ENCODE data around the gene ARHGAP28.
"Not testable (repeated sequence)": the region's sequence is repeated elsewhere in the genome, so short reads cannot be mapped to it uniquely, and the experiment has no call there.

The ARHGAP28 gene

GRCh38 chr18:6816154-6816553 is 86.6 kb downstream of the ARHGAP28 start:
- H3K9me3 ChIP-seq (ENCODE audit: control insufficient read depth, insufficient read depth, low read length), result no peaks in the 10 kb centered on the region
- no peak overlapping the region for H3K9ac ChIP-seq (ENCODE audit: low read depth, low read length)
- H3K4me1 ChIP-seq (ENCODE audit: control insufficient read depth, insufficient read depth, low read length), result peaks cover 12% of the 10 kb centered on the region
- no peak overlapping the region for H3K27ac ChIP-seq (ENCODE audit: low read depth, low read length)
- H3K27me3 ChIP-seq (ENCODE audit: control insufficient read depth, insufficient read depth, low read length), result no peaks in the 10 kb centered on the region
- no peaks in the 10 kb centered on the region for H3K36me3 ChIP-seq (ENCODE audit: control insufficient read depth, insufficient read depth, low read length)
- H3K4me3 ChIP-seq (ENCODE audit: low read depth, low read length), result no peak overlapping the region

GRCh38 chr18:6819332-6819731 is 89.8 kb downstream of the ARHGAP28 start:
- H3K4me1 ChIP-seq (ENCODE audit: control insufficient read depth, insufficient read depth, low read length), result no peaks in the 10 kb centered on the region
- no peaks in the 10 kb centered on the region for H3K9me3 ChIP-seq (ENCODE audit: control insufficient read depth, insufficient read depth, low read length)
- H3K27me3 ChIP-seq (ENCODE audit: control insufficient read depth, insufficient read depth, low read length), result no peaks in the 10 kb centered on the region
- H3K4me3 ChIP-seq (ENCODE audit: low read depth, low read length), result no peak overlapping the region
- no peak overlapping the region for H3K9ac ChIP-seq (ENCODE audit: low read depth, low read length)
- H3K36me3 ChIP-seq (ENCODE audit: control insufficient read depth, insufficient read depth, low read length), result no peaks in the 10 kb centered on the region
- H3K27ac ChIP-seq (ENCODE audit: low read depth, low read length), result no peak overlapping the region

DNA sequence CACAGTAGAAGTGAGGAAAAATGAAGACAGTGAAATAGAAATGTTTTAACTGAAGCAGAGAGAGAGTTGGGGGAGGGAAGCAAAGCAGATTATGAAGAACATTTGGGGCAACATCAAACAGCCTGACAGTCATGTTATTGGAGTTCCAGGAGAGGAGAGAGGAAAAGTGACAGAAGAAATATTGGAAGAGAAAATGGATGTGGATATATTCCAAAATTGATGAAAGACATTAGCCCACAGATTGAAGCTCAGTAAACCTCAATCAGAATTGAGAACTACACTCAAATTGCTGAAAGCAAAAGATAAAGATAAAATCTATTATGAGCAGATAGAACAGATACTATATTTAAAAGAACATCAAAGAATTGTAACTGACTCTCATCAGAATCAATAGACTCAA is 90.8 kb downstream of the ARHGAP28 start:
- Histone ChIP-seq H3K4me1 (ENCODE audit: control insufficient read depth, insufficient read depth, low read length) (no peaks in the 10 kb centered on the region), H3K9me3 (ENCODE audit: control insufficient read depth, insufficient read depth, low read length) (no peaks in the 10 kb centered on the region), H3K27me3 (ENCODE audit: control insufficient read depth, insufficient read depth, low read length) (no peaks in the 10 kb centered on the region), H3K9ac (ENCODE audit: low read depth, low read length) (no peak overlapping the region), H3K4me3 (ENCODE audit: low read depth, low read length) (no peak overlapping the region), H3K36me3 (ENCODE audit: control insufficient read depth, insufficient read depth, low read length) (no peaks in the 10 kb centered on the region), H3K27ac (ENCODE audit: low read depth, low read length) (no peak overlapping the region)

DNA sequence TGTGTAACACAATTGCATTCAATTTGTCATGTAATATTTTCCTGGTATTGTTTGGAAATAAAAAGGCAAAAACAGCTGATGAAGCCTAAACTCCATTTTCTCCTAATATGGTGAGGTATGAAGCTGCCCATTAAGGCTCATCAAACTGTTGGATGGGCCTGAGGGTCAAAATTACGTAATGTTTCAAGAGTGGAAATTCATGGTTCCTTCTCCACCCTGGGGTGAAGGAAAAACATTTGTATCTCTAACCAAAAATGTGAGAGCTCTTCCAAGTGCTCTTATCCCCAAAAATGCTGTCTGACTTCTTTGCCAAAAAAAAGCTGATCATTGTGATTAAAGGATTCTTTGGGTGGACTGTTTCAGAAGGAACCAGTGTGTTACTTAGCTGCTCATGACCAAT is 91.8 kb downstream of the ARHGAP28 start:
- Histone ChIP-seq H3K36me3 (ENCODE audit: control insufficient read depth, insufficient read depth, low read length) (0 out of 2 replicates have a peak, but pooled peaks cover 2% of the 10 kb centered on the region), H3K9ac (ENCODE audit: low read depth, low read length) (no peak overlapping the region), H3K4me1 (ENCODE audit: control insufficient read depth, insufficient read depth, low read length) (no peaks in the 10 kb centered on the region), H3K4me3 (ENCODE audit: low read depth, low read length) (no peak overlapping the region), H3K27ac (ENCODE audit: low read depth, low read length) (no peak overlapping the region), H3K27me3 (ENCODE audit: control insufficient read depth, insufficient read depth, low read length) (no peaks in the 10 kb centered on the region), H3K9me3 (ENCODE audit: control insufficient read depth, insufficient read depth, low read length) (no peaks in the 10 kb centered on the region)

GRCh38 chr18:6827161-6827560 is 97.6 kb downstream of the ARHGAP28 start:
- H3K4me1 ChIP-seq (ENCODE audit: control insufficient read depth, insufficient read depth, low read length); H3K27ac ChIP-seq (ENCODE audit: low read depth, low read length); H3K9me3 ChIP-seq (ENCODE audit: control insufficient read depth, insufficient read depth, low read length); H3K4me3 ChIP-seq (ENCODE audit: low read depth, low read length); H3K27me3 ChIP-seq (ENCODE audit: control insufficient read depth, insufficient read depth, low read length); H3K9ac ChIP-seq (ENCODE audit: low read depth, low read length); H3K36me3 ChIP-seq (ENCODE audit: control insufficient read depth, insufficient read depth, low read length): not testable (repeated sequence)

GRCh38 chr18:6827566-6827965 is 98.0 kb downstream of the ARHGAP28 start:
- not testable (repeated sequence) for H3K9me3 ChIP-seq (ENCODE audit: control insufficient read depth, insufficient read depth, low read length); H3K27ac ChIP-seq (ENCODE audit: low read depth, low read length); H3K36me3 ChIP-seq (ENCODE audit: control insufficient read depth, insufficient read depth, low read length); H3K4me1 ChIP-seq (ENCODE audit: control insufficient read depth, insufficient read depth, low read length); H3K9ac ChIP-seq (ENCODE audit: low read depth, low read length); H3K4me3 ChIP-seq (ENCODE audit: low read depth, low read length); H3K27me3 ChIP-seq (ENCODE audit: control insufficient read depth, insufficient read depth, low read length)

GRCh38 chr18:6830916-6831315 is 101.4 kb downstream of the ARHGAP28 start:
- no peak overlapping the region for H3K4me3 ChIP-seq (ENCODE audit: low read depth, low read length)
- H3K4me1 ChIP-seq (ENCODE audit: control insufficient read depth, insufficient read depth, low read length), result no peaks in the 10 kb centered on the region
- H3K27me3 ChIP-seq (ENCODE audit: control insufficient read depth, insufficient read depth, low read length), result no peaks in the 10 kb centered on the region
- H3K9me3 ChIP-seq (ENCODE audit: control insufficient read depth, insufficient read depth, low read length), result no peaks in the 10 kb centered on the region
- H3K27ac ChIP-seq (ENCODE audit: low read depth, low read length), result no peak overlapping the region
- no peak overlapping the region for H3K9ac ChIP-seq (ENCODE audit: low read depth, low read length)
- H3K36me3 ChIP-seq (ENCODE audit: control insufficient read depth, insufficient read depth, low read length), result no peaks in the 10 kb centered on the region

DNA sequence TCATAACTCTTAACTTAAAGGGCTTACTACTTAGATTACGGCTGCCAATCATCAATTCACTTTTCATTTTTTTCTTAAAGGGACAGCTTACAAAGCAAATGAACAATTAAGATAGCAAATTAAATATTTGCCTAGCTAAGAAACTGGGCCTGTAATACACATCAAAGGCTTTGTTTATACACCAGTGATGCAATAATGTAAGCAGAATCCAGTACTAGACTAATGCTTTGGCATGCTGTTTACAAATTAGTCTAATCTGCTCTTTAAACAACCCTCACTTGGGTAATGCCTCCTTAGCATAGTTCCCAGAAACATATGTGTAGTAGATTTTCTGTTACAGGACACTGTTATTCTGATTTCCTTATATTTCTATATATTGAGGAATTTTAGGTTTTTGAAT is 105.8 kb downstream of the ARHGAP28 start:
- no peak overlapping the region for H3K27ac ChIP-seq (ENCODE audit: low read depth, low read length)
- H3K4me3 ChIP-seq (ENCODE audit: low read depth, low read length), result no peak overlapping the region
- no peaks in the 10 kb centered on the region for H3K27me3 ChIP-seq (ENCODE audit: control insufficient read depth, insufficient read depth, low read length)
- no peak overlapping the region for H3K9ac ChIP-seq (ENCODE audit: low read depth, low read length)
- H3K36me3 ChIP-seq (ENCODE audit: control insufficient read depth, insufficient read depth, low read length), result no peaks in the 10 kb centered on the region
- H3K9me3 ChIP-seq (ENCODE audit: control insufficient read depth, insufficient read depth, low read length), result no peaks in the 10 kb centered on the region
- H3K4me1 ChIP-seq (ENCODE audit: control insufficient read depth, insufficient read depth, low read length), result no peaks in the 10 kb centered on the region

DNA sequence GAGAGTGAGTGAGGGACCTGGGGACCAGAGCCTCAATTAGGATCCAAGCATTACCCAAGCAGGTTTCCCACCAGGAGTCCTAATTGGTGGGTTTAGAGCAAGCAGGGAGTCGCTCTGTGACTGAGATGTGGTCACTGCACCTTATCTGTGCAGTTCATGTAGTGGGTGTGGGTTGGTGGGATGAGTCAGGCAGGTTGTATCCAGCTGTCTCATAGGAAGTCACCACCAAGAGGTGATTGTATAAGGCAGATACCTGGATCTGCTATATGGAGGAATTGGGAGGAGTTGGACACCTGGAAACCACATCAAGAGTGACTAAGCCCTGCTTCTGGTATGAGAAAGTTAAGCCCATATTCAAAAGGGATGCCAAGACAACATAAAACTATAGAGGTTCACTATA is 106.8 kb downstream of the ARHGAP28 start:
- H3K27ac ChIP-seq (ENCODE audit: low read depth, low read length), result no peak overlapping the region

GRCh38 chr18:6837904-6838303 is 108.4 kb downstream of the ARHGAP28 start:
- Histone ChIP-seq H3K9ac (ENCODE audit: low read depth, low read length) (no peak overlapping the region), H3K4me3 (ENCODE audit: low read depth, low read length) (no peak overlapping the region), H3K27me3 (ENCODE audit: control insufficient read depth, insufficient read depth, low read length) (no peaks in the 10 kb centered on the region), H3K36me3 (ENCODE audit: control insufficient read depth, insufficient read depth, low read length) (no peaks in the 10 kb centered on the region), H3K4me1 (ENCODE audit: control insufficient read depth, insufficient read depth, low read length) (peaks cover 11% of the 10 kb centered on the region), H3K27ac (ENCODE audit: low read depth, low read length) (no peak overlapping the region), H3K9me3 (ENCODE audit: control insufficient read depth, insufficient read depth, low read length) (no peaks in the 10 kb centered on the region)

More for the DNA sequence above, 106.8 kb downstream of the ARHGAP28 start:
- H3K9me3 ChIP-seq (ENCODE audit: control insufficient read depth, insufficient read depth, low read length), result no peaks in the 10 kb centered on the region
- no peak overlapping the region for H3K9ac ChIP-seq (ENCODE audit: low read depth, low read length)
- H3K36me3 ChIP-seq (ENCODE audit: control insufficient read depth, insufficient read depth, low read length), result no peaks in the 10 kb centered on the region
- H3K4me1 ChIP-seq (ENCODE audit: control insufficient read depth, insufficient read depth, low read length), result no peaks in the 10 kb centered on the region
- no peaks in the 10 kb centered on the region for H3K27me3 ChIP-seq (ENCODE audit: control insufficient read depth, insufficient read depth, low read length)
- H3K4me3 ChIP-seq (ENCODE audit: low read depth, low read length), result no peak overlapping the region

DNA sequence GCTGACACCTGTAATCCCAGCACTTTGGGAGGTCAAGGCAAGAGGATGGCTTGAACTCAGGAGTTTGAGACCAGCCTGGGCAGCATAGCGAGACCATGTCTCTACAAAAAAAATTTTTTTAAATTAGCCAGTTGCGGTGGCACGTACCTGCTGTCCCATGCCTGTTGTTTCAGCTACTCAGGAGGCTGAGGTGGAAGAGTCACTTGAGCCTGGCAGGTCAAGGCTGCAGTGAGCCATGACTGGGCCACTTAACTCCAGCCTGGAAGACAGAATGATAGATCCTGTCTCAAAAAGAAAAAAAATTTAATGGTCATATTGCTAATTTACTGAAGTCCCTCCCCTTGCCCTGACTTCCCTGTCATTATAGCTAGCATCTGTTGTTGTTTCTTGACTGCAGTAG is 112.6 kb downstream of the ARHGAP28 start:
- Histone ChIP-seq H3K9ac (ENCODE audit: low read depth, low read length) (no peak overlapping the region), H3K27ac (ENCODE audit: low read depth, low read length) (no peak overlapping the region), H3K4me3 (ENCODE audit: low read depth, low read length) (no peak overlapping the region), H3K36me3 (ENCODE audit: control insufficient read depth, insufficient read depth, low read length) (no peaks in the 10 kb centered on the region), H3K4me1 (ENCODE audit: control insufficient read depth, insufficient read depth, low read length) (peaks cover 11% of the 10 kb centered on the region), H3K9me3 (ENCODE audit: control insufficient read depth, insufficient read depth, low read length) (no peaks in the 10 kb centered on the region), H3K27me3 (ENCODE audit: control insufficient read depth, insufficient read depth, low read length) (no peaks in the 10 kb centered on the region)

GRCh38 chr18:6843308-6843707 is 113.8 kb downstream of the ARHGAP28 start:
- H3K9ac ChIP-seq (ENCODE audit: low read depth, low read length), result no peak overlapping the region
- no peaks in the 10 kb centered on the region for H3K36me3 ChIP-seq (ENCODE audit: control insufficient read depth, insufficient read depth, low read length)
- no peaks in the 10 kb centered on the region for H3K9me3 ChIP-seq (ENCODE audit: control insufficient read depth, insufficient read depth, low read length)
- H3K4me1 ChIP-seq (ENCODE audit: control insufficient read depth, insufficient read depth, low read length), result peaks cover 11% of the 10 kb centered on the region
- no peak overlapping the region for H3K27ac ChIP-seq (ENCODE audit: low read depth, low read length)
- H3K4me3 ChIP-seq (ENCODE audit: low read depth, low read length), result no peak overlapping the region
- H3K27me3 ChIP-seq (ENCODE audit: control insufficient read depth, insufficient read depth, low read length), result no peaks in the 10 kb centered on the region

Measured in HUES48 (cell line).